ENCODE data around the gene HINT1. TPM values are rescaled to one million over a fixed set of nuclear protein-coding genes. Genes with fewer than 3 reads are reported as not detected.
"Not testable (repeated sequence)": the region's sequence is repeated elsewhere in the genome, so short reads cannot be mapped to it uniquely, and the experiment has no call there.

The HINT1 gene
- polyA plus RNA-seq, 3 donors from 2014 or later, result 258 to 473 (median 272) TPM

- Mint-ChIP-seq H3K36me3 (peaks cover 5 to 12% (median 6%) of the 10 kb centered on the region in 3 donors), H3K4me1 (no peaks in the 10 kb centered on the region), H3K27ac (peak overlapping the region in 2 of 6 donors; percentile 36 to 46), H3K9me3 (no peaks in the 10 kb centered on the region), H3K4me3 (no peak overlapping the region), H3K27me3 (ENCODE audit: low read depth in 3 of 3) (no peaks in the 10 kb centered on the region)
- DNase-seq, result no peak
Observed at GRCh38 chr5:131195696-131196095, 30.6 kb upstream of the HINT1 start.

GRCh38 chr5:131194725-131195124, 29.7 kb upstream of the HINT1 start:
- no peak for DNase-seq
- H3K4me1 Mint-ChIP-seq, result no peaks in the 10 kb centered on the region
- H3K4me3 Mint-ChIP-seq, result no peak overlapping the region
- no peaks in the 10 kb centered on the region for H3K27me3 Mint-ChIP-seq (ENCODE audit: low read depth in 3 of 3)
- no peak overlapping the region for H3K27ac Mint-ChIP-seq
- H3K9me3 Mint-ChIP-seq, result no peaks in the 10 kb centered on the region
- peaks cover 0 to 6% (median under 1%) of the 10 kb centered on the region in 3 donors for H3K36me3 Mint-ChIP-seq

DNA sequence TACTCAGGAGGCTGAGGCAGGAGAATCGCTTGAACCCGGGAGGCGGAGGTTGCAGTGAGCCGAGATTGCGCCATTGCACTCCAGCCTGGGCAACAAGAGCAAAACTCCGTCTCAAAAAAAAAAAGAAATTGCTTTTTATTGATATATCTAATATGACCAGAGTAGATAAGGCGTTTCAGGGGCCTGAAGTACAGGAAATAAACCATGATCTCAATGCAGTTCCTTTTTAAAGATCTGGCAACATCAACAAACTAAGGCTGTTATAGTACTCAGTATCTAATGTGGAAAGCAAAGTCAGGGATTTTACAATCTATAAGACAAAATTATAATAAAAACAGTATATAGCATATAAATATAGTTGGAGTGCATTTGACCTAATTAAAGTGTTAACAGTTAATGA, 28.8 kb upstream of the HINT1 start:
- H3K36me3 Mint-ChIP-seq, result peaks cover 0 to 10% (median 5%) of the 10 kb centered on the region in 3 donors
- not testable (repeated sequence) for H3K27ac Mint-ChIP-seq; DNase-seq; H3K4me1 Mint-ChIP-seq; H3K4me3 Mint-ChIP-seq; H3K27me3 Mint-ChIP-seq (ENCODE audit: low read depth in 3 of 3); H3K9me3 Mint-ChIP-seq

- no peak overlapping the region for H3K27ac Mint-ChIP-seq
Observed at GRCh38 chr5:131193106-131193505, 28.1 kb upstream of the HINT1 start.

GRCh38 chr5:131186561-131187256, 21.7 kb upstream of the HINT1 start:
- H3K27me3 Mint-ChIP-seq (ENCODE audit: low read depth in 3 of 3), result no peaks in the 10 kb centered on the region
- H3K9me3 Mint-ChIP-seq, result no peaks in the 10 kb centered on the region
- H3K36me3 Mint-ChIP-seq, result peaks cover 9 to 16% (median 10%) of the 10 kb centered on the region in 3 donors
- H3K27ac Mint-ChIP-seq, result no peak overlapping the region
- no peak overlapping the region for H3K4me3 Mint-ChIP-seq
- DNase-seq, result no peak
- H3K4me1 Mint-ChIP-seq, result no peaks in the 10 kb centered on the region

More at GRCh38 chr5:131193106-131193505, 28.1 kb upstream of the HINT1 start:
- DNase-seq, result no peak
- Mint-ChIP-seq H3K27me3 (ENCODE audit: low read depth in 3 of 3) (no peaks in the 10 kb centered on the region), H3K4me1 (no peaks in the 10 kb centered on the region), H3K36me3 (peaks cover 5 to 15% (median 5%) of the 10 kb centered on the region in 3 donors), H3K4me3 (no peak overlapping the region), H3K9me3 (no peaks in the 10 kb centered on the region)

GRCh38 chr5:131185523-131186104, 20.6 kb upstream of the HINT1 start:
- DNase-seq, result no peak
- Mint-ChIP-seq H3K9me3 (no peaks in the 10 kb centered on the region), H3K4me3 (no peak overlapping the region)

GRCh38 chr5:131182839-131183238, 17.8 kb upstream of the HINT1 start:
- DNase-seq, result no peak
- Mint-ChIP-seq H3K9me3 (no peaks in the 10 kb centered on the region), H3K36me3 (peaks cover 4 to 6% (median 5%) of the 10 kb centered on the region in 3 donors), H3K27ac (no peak overlapping the region), H3K27me3 (ENCODE audit: low read depth in 3 of 3) (no peaks in the 10 kb centered on the region), H3K4me3 (no peak overlapping the region), H3K4me1 (no peaks in the 10 kb centered on the region)

More at GRCh38 chr5:131185523-131186104, 20.6 kb upstream of the HINT1 start:
- Mint-ChIP-seq H3K4me1 (no peaks in the 10 kb centered on the region), H3K27me3 (ENCODE audit: low read depth in 3 of 3) (no peaks in the 10 kb centered on the region), H3K27ac (no peak overlapping the region), H3K36me3 (peaks cover 9 to 14% (median 10%) of the 10 kb centered on the region in 3 donors)

GRCh38 chr5:131180407-131180806, 15.4 kb upstream of the HINT1 start:
- no peaks in the 10 kb centered on the region for H3K9me3 Mint-ChIP-seq
- peaks cover 4 to 8% (median 6%) of the 10 kb centered on the region in 3 donors for H3K36me3 Mint-ChIP-seq

GRCh38 chr5:131171276-131171810, 6.3 kb upstream of the HINT1 start:
- Mint-ChIP-seq H3K4me3 (peak overlapping the region; percentile 93 to 99 (median 96)), H3K27me3 (ENCODE audit: low read depth in 3 of 3) (peaks cover 1 to 4% (median 3%) of the 10 kb centered on the region in 3 donors), H3K4me1 (peaks cover 25 to 43% of the 10 kb centered on the region in 2 donors), H3K9me3 (no peaks in the 10 kb centered on the region), H3K36me3 (peaks cover 0 to 3% (median 0%) of the 10 kb centered on the region in 3 donors), H3K27ac (peak overlapping the region; percentile 93 to 98 (median 94))
- DNase-seq, result no peak

More at GRCh38 chr5:131180407-131180806, 15.4 kb upstream of the HINT1 start:
- peaks cover 0 to 1% (median 0%) of the 10 kb centered on the region in 3 donors for H3K27me3 Mint-ChIP-seq (ENCODE audit: low read depth in 3 of 3)
- no peak overlapping the region for H3K27ac Mint-ChIP-seq
- H3K4me3 Mint-ChIP-seq, result no peak overlapping the region
- no peaks in the 10 kb centered on the region for H3K4me1 Mint-ChIP-seq
- DNase-seq, result no peak

GRCh38 chr5:131170540-131171275, 5.7 kb upstream of the HINT1 start, which contains the start of gene LYRM7:
LYRM7 (plus strand) TSS chr5:131170944; CDS start chr5:131171021, 77 bp downstream.
- H3K4me1 Mint-ChIP-seq, result peaks cover 28 to 48% of the 10 kb centered on the region in 2 donors
- peak within 1 kb of the TSS; percentile 93 to 98 (median 94) for H3K27ac Mint-ChIP-seq

DNA sequence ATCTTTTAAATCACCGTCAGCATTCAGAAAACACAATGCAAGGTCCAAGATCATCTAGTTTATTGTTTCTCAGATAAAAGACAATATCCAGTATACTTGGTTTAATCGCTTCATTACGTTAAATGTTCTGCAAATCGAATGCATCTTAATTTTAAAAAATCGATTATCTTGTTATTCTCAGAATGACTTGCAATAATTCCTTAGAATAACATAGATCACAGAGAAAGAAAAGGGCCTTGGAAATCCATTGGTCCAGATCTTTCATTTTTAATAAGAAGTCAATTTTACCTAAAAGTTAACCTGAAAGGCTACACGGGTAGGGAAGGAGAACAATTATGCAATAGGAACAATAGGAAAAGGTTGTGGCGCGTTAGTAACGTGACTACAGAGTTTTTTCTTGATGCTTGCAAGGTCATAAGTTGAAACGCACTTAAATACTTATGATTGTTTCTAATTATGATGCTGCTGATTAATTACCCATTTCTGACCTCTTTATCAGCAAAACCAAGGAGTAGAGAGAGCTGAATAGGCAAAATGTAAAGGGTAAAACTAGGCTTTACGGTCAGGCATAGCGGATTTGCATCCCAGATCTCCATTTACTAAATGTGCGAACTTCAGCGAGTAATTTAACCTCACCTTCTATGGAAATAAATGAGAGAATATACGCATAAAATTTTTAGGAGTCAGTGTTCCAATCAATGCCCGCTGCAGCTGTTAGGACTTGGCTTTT, 4.9 kb upstream of the HINT1 start:
- peaks cover 4 to 8% (median 7%) of the 10 kb centered on the region in 3 donors for H3K27me3 Mint-ChIP-seq (ENCODE audit: low read depth in 3 of 3)
- peaks cover 36 to 55% of the 10 kb centered on the region in 2 donors for H3K4me1 Mint-ChIP-seq
- H3K36me3 Mint-ChIP-seq, result no peaks in the 10 kb centered on the region
- DNase-seq, result no peak
- peak overlapping the region; percentile 93 to 99 (median 96) for H3K4me3 Mint-ChIP-seq
- no peaks in the 10 kb centered on the region for H3K9me3 Mint-ChIP-seq
- H3K27ac Mint-ChIP-seq, result peak overlapping the region; percentile 93 to 98 (median 94)

More at GRCh38 chr5:131170540-131171275, 5.7 kb upstream of the HINT1 start, which contains the start of gene LYRM7:
- DNase-seq, result peak; percentile 95 to 97 (median 97)
- Mint-ChIP-seq H3K27me3 (ENCODE audit: low read depth in 3 of 3) (peaks cover 1 to 4% (median 3%) of the 10 kb centered on the region in 3 donors), H3K36me3 (no peaks in the 10 kb centered on the region), H3K9me3 (no peaks in the 10 kb centered on the region), H3K4me3 (peak within 1 kb of the TSS; percentile 93 to 99 (median 96))

- H3K27me3 Mint-ChIP-seq (ENCODE audit: low read depth in 3 of 3), result peaks cover 5 to 13% (median 8%) of the 10 kb centered on the region in 3 donors
- peaks cover 52 to 68% of the 10 kb centered on the region in 2 donors for H3K4me1 Mint-ChIP-seq
- H3K27ac Mint-ChIP-seq, result peak overlapping the region in 1 of 6 donors; percentile 29
- DNase-seq, result no peak
- H3K4me3 Mint-ChIP-seq, result peak overlapping the region in 1 of 5 donors; percentile 50
- H3K9me3 Mint-ChIP-seq, result no peaks in the 10 kb centered on the region
- peaks cover 0 to 4% (median 0%) of the 10 kb centered on the region in 3 donors for H3K36me3 Mint-ChIP-seq
Observed at GRCh38 chr5:131167615-131168014, 2.6 kb upstream of the HINT1 start.
